Measurements from ENCODE around the gene UROC1.

Gene UROC1

GRCh38 chr3:126494970-126495230 is 22.7 kb downstream of the UROC1 start:
- no peak for DNase-seq (ENCODE audit: low read depth)

- no peak for DNase-seq (ENCODE audit: low read depth)
Measured at GRCh38 chr3:126494204-126494969, 23.2 kb downstream of the UROC1 start.

DNA sequence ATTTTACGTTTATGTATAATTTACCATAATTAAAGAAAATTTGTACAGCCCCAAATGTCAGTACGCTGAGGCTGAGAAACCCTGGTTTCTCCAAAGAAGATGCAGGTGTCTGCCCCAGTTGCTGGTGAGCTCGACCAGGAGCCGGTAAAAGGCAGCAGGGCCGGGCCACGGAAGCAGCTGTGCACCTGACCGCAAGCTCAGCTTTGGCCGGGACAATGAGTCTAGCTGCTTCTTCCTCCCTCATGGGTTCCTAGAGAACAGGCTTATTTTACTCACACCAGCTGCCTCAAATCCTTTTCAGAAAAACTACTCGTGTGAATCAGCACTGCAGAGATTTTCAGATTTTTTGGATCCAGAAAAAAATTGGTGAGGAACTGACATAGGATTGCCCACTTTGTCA is 23.8 kb downstream of the UROC1 start:
- no peak for DNase-seq (ENCODE audit: low read depth)

- DNase-seq (ENCODE audit: low read depth): no peak
Measured at GRCh38 chr3:126493051-126493450, 24.5 kb downstream of the UROC1 start.

- DNase-seq (ENCODE audit: low read depth): no peak
Measured at GRCh38 chr3:126491221-126492013, 26.2 kb downstream of the UROC1 start.

GRCh38 chr3:126490619-126491018 is 27.0 kb downstream of the UROC1 start:
- no peak for DNase-seq (ENCODE audit: low read depth)

DNA sequence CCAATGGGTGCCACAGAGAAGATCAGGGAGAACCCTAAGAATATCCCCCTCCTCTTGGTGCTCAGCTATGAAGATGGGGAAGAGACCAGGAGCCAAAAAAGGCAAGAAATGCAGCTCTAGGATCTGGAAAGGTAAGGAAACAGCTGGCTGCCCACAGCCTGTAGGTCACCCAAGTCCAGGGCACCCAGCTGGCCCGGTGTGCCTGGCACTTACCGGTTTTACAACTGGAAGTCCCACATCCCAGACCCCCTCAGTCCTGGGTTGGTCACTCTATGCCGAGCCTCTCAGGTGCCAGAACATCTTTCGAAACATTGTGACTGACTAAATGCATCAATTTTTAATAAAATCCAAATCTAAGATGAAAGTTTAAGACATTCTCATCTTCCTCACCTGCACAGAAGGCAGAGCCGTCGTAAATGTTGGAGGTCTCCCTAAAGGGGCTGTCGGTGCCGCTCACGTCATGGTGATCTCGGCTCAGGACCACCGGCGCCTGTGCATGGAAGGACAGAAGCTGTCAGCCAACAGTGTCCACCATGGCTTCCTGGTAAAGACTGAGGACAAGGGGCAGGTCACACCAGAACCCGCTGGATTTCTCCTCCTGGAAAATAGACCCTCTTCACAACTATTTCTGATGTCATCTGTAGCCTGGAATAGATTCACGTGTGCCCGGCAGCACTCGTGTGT is 28.5 kb downstream of the UROC1 start:
- DNase-seq (ENCODE audit: low read depth): no peak

DNA sequence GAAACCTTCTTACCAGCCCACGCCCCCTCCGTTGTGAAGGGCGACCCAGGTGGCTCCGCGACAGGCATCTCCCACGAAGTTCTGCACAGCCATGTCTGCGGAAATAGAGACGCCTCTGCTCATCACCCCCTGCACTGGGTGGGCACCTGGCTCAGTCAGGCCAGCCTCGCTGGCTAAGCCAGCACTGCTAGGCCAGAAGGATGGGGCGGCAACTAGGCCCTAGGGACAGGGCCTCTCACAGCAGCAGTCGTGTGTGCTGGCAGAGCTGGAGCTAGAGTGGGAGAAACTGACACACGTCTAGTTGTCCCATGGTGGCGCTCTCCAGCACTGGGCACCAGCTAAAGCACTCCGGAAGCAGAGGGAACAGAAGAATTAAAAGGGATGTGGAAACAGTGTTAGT is 29.4 kb downstream of the UROC1 start:
- no peak for DNase-seq (ENCODE audit: low read depth)

GRCh38 chr3:126487151-126487771 is 30.3 kb downstream of the UROC1 start:
- no peak for DNase-seq (ENCODE audit: low read depth)

GRCh38 chr3:126486360-126486847 is 31.2 kb downstream of the UROC1 start:
- DNase-seq (ENCODE audit: low read depth): no peak

GRCh38 chr3:126485956-126486355 is 31.6 kb downstream of the UROC1 start:
- no peak for DNase-seq (ENCODE audit: low read depth)

DNA sequence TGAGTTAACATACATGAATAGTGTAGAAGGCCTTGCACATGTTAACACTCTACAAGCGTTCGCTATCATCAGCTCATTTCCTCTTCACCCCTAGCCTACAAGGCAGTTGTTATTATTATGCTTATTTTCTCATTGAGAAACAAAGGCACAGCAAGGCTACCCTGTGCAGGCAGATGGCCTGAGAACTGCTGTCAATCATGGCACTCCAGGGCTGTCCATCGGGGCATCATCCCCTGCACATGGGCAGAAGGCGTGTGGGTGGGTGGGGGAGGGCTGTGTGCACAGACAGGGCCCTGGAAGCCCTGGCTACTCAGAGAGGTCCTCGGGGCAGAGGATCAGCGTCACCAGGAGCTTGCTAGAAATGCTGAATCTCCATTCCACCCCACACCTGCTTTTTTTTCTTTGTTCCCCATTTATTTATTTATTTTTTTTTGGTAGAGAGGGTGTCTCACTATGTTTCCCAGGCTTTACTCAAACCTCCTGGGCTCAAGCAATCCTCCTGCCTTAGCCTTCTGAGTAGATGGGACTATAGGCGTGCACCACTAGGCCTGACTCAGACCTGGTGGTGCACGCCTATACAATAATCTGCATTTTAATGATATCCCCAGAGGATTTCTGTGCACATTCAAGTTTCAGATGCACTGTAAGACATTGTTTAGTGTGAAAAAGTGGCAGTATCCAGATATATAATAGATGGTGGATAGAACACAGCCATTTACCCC is 32.2 kb downstream of the UROC1 start:
- DNase-seq (ENCODE audit: low read depth): no peak

DNA sequence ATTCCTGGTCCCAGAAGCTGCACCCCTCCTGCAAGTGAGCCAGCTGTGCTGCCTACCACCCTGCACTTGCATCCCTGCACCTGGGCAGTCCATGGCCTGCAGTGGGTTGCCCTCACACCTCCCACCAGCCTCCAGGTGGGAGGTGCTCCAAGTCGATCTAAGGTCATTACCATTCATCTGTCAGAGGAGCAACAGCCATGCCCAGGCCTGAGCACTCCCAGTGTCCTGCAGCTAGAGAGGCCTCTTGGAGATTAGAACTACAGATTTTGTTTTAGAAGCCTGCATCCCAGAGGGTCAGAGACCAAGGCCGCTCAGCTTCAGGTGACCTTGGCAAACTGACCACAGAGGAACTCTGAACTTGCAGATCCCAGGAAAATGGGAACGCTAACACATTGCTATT is 32.9 kb downstream of the UROC1 start:
- DNase-seq (ENCODE audit: low read depth): no peak

- DNase-seq (ENCODE audit: low read depth): no peak
Measured at GRCh38 chr3:126484148-126484547, 33.4 kb downstream of the UROC1 start.

DNA sequence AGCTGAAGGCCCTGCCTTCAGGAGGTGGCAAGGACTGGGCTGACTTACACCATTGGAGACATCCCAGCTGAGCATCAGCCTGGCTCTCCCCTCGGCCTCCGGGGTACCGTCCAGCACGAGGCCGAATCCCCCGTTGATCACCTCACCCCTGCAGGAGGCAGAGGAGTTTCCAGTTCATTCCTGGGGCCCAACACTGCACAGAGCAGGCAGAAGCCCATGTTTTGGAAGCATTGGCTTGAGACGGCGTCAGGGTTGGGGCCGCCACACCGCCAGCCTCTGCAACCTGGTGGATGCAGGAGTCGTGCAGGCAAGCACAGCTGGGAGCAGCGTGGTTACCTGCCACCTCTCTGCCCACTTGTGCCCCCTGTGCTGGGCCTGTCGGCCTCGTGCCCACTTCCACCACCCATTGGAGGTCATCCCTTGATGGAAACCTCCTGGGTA is 34.2 kb downstream of the UROC1 start:
- DNase-seq (ENCODE audit: low read depth): no peak

- no peak for DNase-seq (ENCODE audit: low read depth)
Measured at GRCh38 chr3:126482503-126483255, 34.9 kb downstream of the UROC1 start.

- no peak for DNase-seq (ENCODE audit: low read depth)
Measured at GRCh38 chr3:126481808-126482502, 35.6 kb downstream of the UROC1 start.

DNA sequence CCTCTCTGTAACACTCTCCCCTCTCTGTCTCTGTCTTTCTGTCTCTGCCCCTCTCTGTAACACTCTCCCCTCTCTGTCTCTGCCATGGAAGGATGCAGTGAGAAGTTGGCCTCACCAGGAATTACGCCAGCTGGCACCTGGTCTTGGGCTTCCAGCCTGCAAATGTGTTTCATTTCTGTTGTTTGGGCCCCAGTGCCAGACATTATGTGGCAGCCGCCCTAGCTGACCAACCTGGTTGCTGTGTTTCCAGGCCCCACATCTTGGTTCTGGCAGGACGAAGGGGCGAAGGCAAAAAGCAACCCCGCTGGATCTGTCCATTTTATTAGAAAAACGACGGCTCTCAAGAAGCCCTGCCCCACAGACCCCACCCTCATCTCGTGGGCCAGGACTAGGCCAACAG is 36.7 kb downstream of the UROC1 start:
- no peak for DNase-seq (ENCODE audit: low read depth)

GRCh38 chr3:126480206-126480605 is 37.4 kb downstream of the UROC1 start:
- no peak for DNase-seq (ENCODE audit: low read depth)

DNA sequence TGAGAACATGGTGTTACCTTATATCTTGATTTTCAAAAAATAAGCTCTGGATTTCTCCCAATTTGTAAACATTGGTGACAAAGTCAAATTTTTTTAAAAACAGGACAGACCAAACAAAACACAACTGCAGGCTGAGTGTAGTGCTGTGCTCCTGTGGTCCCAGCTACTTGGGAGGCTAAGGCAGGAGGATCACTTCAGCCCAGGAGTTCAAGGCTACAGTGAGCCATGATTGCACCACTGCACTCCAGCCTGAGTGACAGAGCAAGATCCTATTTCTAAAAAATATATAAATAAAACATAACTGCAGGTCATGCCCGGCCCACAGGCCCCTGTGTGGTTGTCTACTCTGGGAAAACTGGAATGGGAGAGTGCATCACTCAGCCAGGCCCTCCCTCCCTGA is 37.9 kb downstream of the UROC1 start:
- no peak for DNase-seq (ENCODE audit: low read depth)
